ENCODE data around the gene B4GALT4.
"Not testable (repeated sequence)": the region's sequence is repeated elsewhere in the genome, so short reads cannot be mapped to it uniquely, and the experiment has no call there.

B4GALT4 gene

GRCh38 chr3:119240591-119241434 is at the start of gene B4GALT4:
Gene B4GALT4 (minus strand): TSS chr3:119240878. CDS start chr3:119230099, 10,779 bp downstream.
- DNase-seq (ENCODE audit: low read depth in 4 of 4, low spot score in 1 of 4) = peak in 2 of 4 experiments; percentile 58 to 63

GRCh38 chr3:119289404-119289770 is 48.7 kb upstream of the B4GALT4 start:
- DNase-seq (ENCODE audit: low read depth in 4 of 4, low spot score in 1 of 4) = no peak

- DNase-seq (ENCODE audit: low read depth in 4 of 4, low spot score in 1 of 4) = no peak
These were observed 48.2 kb upstream of the B4GALT4 start for GRCh38 chr3:119288669-119289403.

- no peak for DNase-seq (ENCODE audit: low read depth in 4 of 4, low spot score in 1 of 4)
These were observed 39.0 kb upstream of the B4GALT4 start for GRCh38 chr3:119279584-119280243.

GRCh38 chr3:119279101-119279554 is 38.5 kb upstream of the B4GALT4 start:
- DNase-seq (ENCODE audit: low read depth in 4 of 4, low spot score in 1 of 4) = no peak

GRCh38 chr3:119276680-119277079 is 36.0 kb upstream of the B4GALT4 start:
- no peak for DNase-seq (ENCODE audit: low read depth in 4 of 4, low spot score in 1 of 4)

- DNase-seq (ENCODE audit: low read depth in 4 of 4, low spot score in 1 of 4) = not testable (repeated sequence)
These were observed 29.5 kb upstream of the B4GALT4 start for GRCh38 chr3:119270212-119270611.

GRCh38 chr3:119261055-119261454 is 20.4 kb upstream of the B4GALT4 start:
- no peak for DNase-seq (ENCODE audit: low read depth in 4 of 4, low spot score in 1 of 4)

- no peak for DNase-seq (ENCODE audit: low read depth in 4 of 4, low spot score in 1 of 4)
These were observed 19.1 kb upstream of the B4GALT4 start for GRCh38 chr3:119259821-119260220.

GRCh38 chr3:119258915-119259314 is 18.2 kb upstream of the B4GALT4 start:
- DNase-seq (ENCODE audit: low read depth in 4 of 4, low spot score in 1 of 4) = no peak

GRCh38 chr3:119257654-119258410 is 17.2 kb upstream of the B4GALT4 start:
- DNase-seq (ENCODE audit: low read depth in 4 of 4, low spot score in 1 of 4) = no peak

- no peak for DNase-seq (ENCODE audit: low read depth in 4 of 4, low spot score in 1 of 4)
These were observed 16.4 kb upstream of the B4GALT4 start for GRCh38 chr3:119257111-119257510.

- no peak for DNase-seq (ENCODE audit: low read depth in 4 of 4, low spot score in 1 of 4)
These were observed 14.5 kb upstream of the B4GALT4 start for GRCh38 chr3:119255214-119255613.

GRCh38 chr3:119245778-119246177 is 5.1 kb upstream of the B4GALT4 start:
- DNase-seq (ENCODE audit: low read depth in 4 of 4, low spot score in 1 of 4) = no peak

- DNase-seq (ENCODE audit: low read depth in 4 of 4, low spot score in 1 of 4) = no peak
These were observed 3.0 kb upstream of the B4GALT4 start for GRCh38 chr3:119243712-119244111.

- DNase-seq (ENCODE audit: low read depth in 4 of 4, low spot score in 1 of 4) = not testable (repeated sequence)
These were observed 2.4 kb upstream of the B4GALT4 start for GRCh38 chr3:119243058-119243529.

- not testable (repeated sequence) for DNase-seq (ENCODE audit: low read depth in 4 of 4, low spot score in 1 of 4)
These were observed 1.8 kb upstream of the B4GALT4 start for GRCh38 chr3:119242387-119243057.

- no peak for DNase-seq (ENCODE audit: low read depth in 4 of 4, low spot score in 1 of 4)
These were observed 532 bp downstream of the B4GALT4 start for GRCh38 chr3:119240101-119240590.

- no peak for DNase-seq (ENCODE audit: low read depth in 4 of 4, low spot score in 1 of 4)
These were observed 1.4 kb downstream of the B4GALT4 start for GRCh38 chr3:119239206-119239820.

GRCh38 chr3:119238363-119238762 is 2.3 kb downstream of the B4GALT4 start:
- DNase-seq (ENCODE audit: low read depth in 4 of 4, low spot score in 1 of 4) = no peak

All from stimulated activated CD4-positive, alpha-beta T cell treated with anti-CD3 and anti-CD28 coated beads, Interleukin-1b, Interleukin-23, amount 100 ng/mL, for 24 hours (primary cell).